HepG2 (cell line): ENCODE data around the gene FBXO39. TPM values are rescaled to one million over a fixed set of nuclear protein-coding genes. Genes with fewer than 3 reads are reported as not detected.

Source experiments
- ATAC-seq: fragments of 200-7000 bp; cut with Tn5 transposase; 3 replicates; pipeline ENCODE4 v1.9.1; 2020; ENCODE audit warnings: mild to moderate bottlenecking, moderate library complexity
- BruUV-seq: library from RNA; stranded (reverse); fragments of 400-500 nt; replicated peaks from 2 replicates; lab custom pipeline; 2021; lab: Mats Ljungman, UMichigan
- CTCF ChIA-PET: fragments of 300-600 bp; formaldehyde crosslinking; extraction: SDS; loops from one replicate; lab custom pipeline; 2021; ENCODE audit warnings: low total read pairs, inconsistent platforms, low intra/inter-chr PET ratio; lab: Yijun Ruan, JAX
- POLR2A ChIA-PET: fragments of 350-600 bp; sonication (Branson Sonifier 250); formaldehyde crosslinking; loops from one replicate; lab custom pipeline; 2020; ENCODE audit warnings: antibody characterized with exemption, inconsistent platforms; lab: Yijun Ruan, JAX
- DNase-seq: peaks from one replicate; pipeline ENCODE4 v3.0.0-alpha.2; 2015; ENCODE audit warnings: low spot score
- FAIRE-seq: peaks from 3 replicates; lab custom pipeline; 2011; peaks lifted over from hg19 to GRCh38; lab: Jason Lieb, UNC
- H2AFZ ChIP-seq: one replicate; pipeline ENCODE4 v1.6.1; 2011; ENCODE audit warnings: low read length, inconsistent platforms
- H3K27ac ChIP-seq: fragments of 300-600 bp; 3 replicates; pipeline ENCODE4 v1.8.0; 2011; ENCODE audit warnings: mixed run types, mild to moderate bottlenecking, mixed read lengths, low read length, inconsistent platforms; ENCODE audit not compliant: insufficient read depth; ENCODE audit errors: extremely low read length
- H3K27me3 ChIP-seq, 2 experiments: fragments of 200-600 bp in 1 of 2; 2 replicates in 1 of 2; 3 replicates in 1 of 2; pipeline versions ENCODE4 v1.6.0 to v1.8.0; 2011; ENCODE audit warnings: low read length in 2 of 2, mild to moderate bottlenecking in 2 of 2, moderate library complexity in 2 of 2, inconsistent platforms in 1 of 2; ENCODE audit not compliant: insufficient read depth in 2 of 2, control insufficient read depth in 1 of 2
- H3K36me3 ChIP-seq, 2 experiments: fragments of 200-600 bp in 1 of 2; replicated peaks in 1 of 2; 2 replicates in 1 of 2; 3 replicates in 1 of 2; pipeline versions ENCODE4 v1.5.1 to v1.8.0; 2011; ENCODE audit warnings: low read length in 2 of 2, inconsistent platforms in 1 of 2; ENCODE audit not compliant: insufficient read depth in 2 of 2, control insufficient read depth in 1 of 2
- H3K4me1 ChIP-seq: 2 replicates; pipeline ENCODE4 v1.5.1; 2012; ENCODE audit warnings: low read length, inconsistent platforms; ENCODE audit not compliant: insufficient read depth
- H3K4me2 ChIP-seq: 2 replicates; pipeline ENCODE4 v1.6.0; 2011; ENCODE audit warnings: low read depth, low read length, inconsistent platforms
- H3K4me3 ChIP-seq, 3 experiments: fragments of 200-600 bp in 1 of 3; sonication (generic), shearing (Covaris generic) in 1 of 3; replicated peaks in 1 of 3; 2 replicates each; pipeline ENCODE4 v1.5.1; 2011 to 2016; ENCODE audit warnings: low read length in 3 of 3, inconsistent platforms in 2 of 3, low read depth in 2 of 3, mild to moderate bottlenecking in 2 of 3, control low read depth in 1 of 3, mixed read lengths in 1 of 3; ENCODE audit not compliant: insufficient read depth in 1 of 3
- H3K79me2 ChIP-seq: one replicate; pipeline ENCODE4 v1.6.1; 2011; ENCODE audit warnings: low read length, inconsistent platforms; ENCODE audit not compliant: insufficient read depth
- H3K9ac ChIP-seq: 2 replicates; pipeline ENCODE4 v1.6.0; 2011; ENCODE audit warnings: mild to moderate bottlenecking, low read depth, low read length, inconsistent platforms; ENCODE audit not compliant: insufficient read depth
- H3K9me3 ChIP-seq: 2 replicates; pipeline ENCODE4 v1.5.1; 2012; ENCODE audit warnings: mild to moderate bottlenecking, low read length
- H4K20me1 ChIP-seq: 2 replicates; pipeline ENCODE4 v1.6.0; 2011; ENCODE audit warnings: inconsistent platforms, mild to moderate bottlenecking, low read length, moderate library complexity; ENCODE audit not compliant: insufficient read depth
- BORCS8-MEF2B ChIP-seq: sonication (generic); formaldehyde crosslinking; IDR thresholded peaks from 2 replicates; pipeline ENCODE4 v1.8.0; 2022; ENCODE audit warnings: mild to moderate bottlenecking, missing genetic modification reagents
- FOXA1 ChIP-seq, 2 experiments: fragments of 450-650 bp in 1 of 2; sonication (generic) in 1 of 2; formaldehyde crosslinking in 1 of 2; IDR thresholded peaks; 2 replicates each; pipeline versions ENCODE4 v1.4.0 to v1.6.1; 2016 to 2020; ENCODE audit warnings: missing genetic modification reagents in 1 of 2
- IRF2 ChIP-seq: IDR thresholded peaks from 2 replicates; pipeline ENCODE4 v1.6.1; 2018; ENCODE audit warnings: missing genetic modification reagents, missing compliant biosample characterization
- KLF6 ChIP-seq: IDR thresholded peaks from 2 replicates; pipeline ENCODE4 v1.8.0; 2016; ENCODE audit warnings: missing biosample characterization, missing genetic modification reagents
- MXD4 ChIP-seq: IDR thresholded peaks from 2 replicates; pipeline ENCODE4 v1.6.1; 2016; ENCODE audit warnings: mild to moderate bottlenecking, missing biosample characterization, missing genetic modification reagents
- NR2F6 ChIP-seq, 2 experiments: IDR thresholded peaks; 2 replicates each; pipeline ENCODE4 v1.6.1; 2016; ENCODE audit warnings: antibody characterized with exemption in 1 of 2, mild to moderate bottlenecking in 1 of 2
- PBX2 ChIP-seq: IDR thresholded peaks from 2 replicates; pipeline ENCODE4 v1.6.1; 2016; ENCODE audit warnings: control low read depth
- PHB2 ChIP-seq: fragments of 450-650 bp; IDR thresholded peaks from 2 replicates; pipeline ENCODE4 v1.6.1; 2018; ENCODE audit not compliant: partially characterized antibody
- TAF15 ChIP-seq: fragments of 200-400 bp; formaldehyde crosslinking; IDR thresholded peaks from one replicate; pipeline ENCODE4 v1.6.1; 2018; ENCODE audit warnings: mild to moderate bottlenecking, low read depth, low read length; ENCODE audit not compliant: poor library complexity, severe bottlenecking
- ZBTB3 ChIP-seq: sonication (generic); formaldehyde crosslinking; IDR thresholded peaks from 2 replicates; pipeline ENCODE4 v1.4.0; 2020; ENCODE audit warnings: low read depth, mild to moderate bottlenecking, moderate library complexity, missing genetic modification reagents, borderline replicate concordance
- ZNF143 ChIP-seq: sonication (generic); formaldehyde crosslinking; IDR thresholded peaks from 2 replicates; pipeline ENCODE4 v1.4.0; 2020; ENCODE audit warnings: missing genetic modification reagents
- ZNF468 ChIP-seq: sonication (generic); formaldehyde crosslinking; IDR thresholded peaks from 2 replicates; pipeline ENCODE4 v1.8.0; 2022; ENCODE audit warnings: mild to moderate bottlenecking, moderate library complexity, missing genetic modification reagents
- ZNF589 ChIP-seq: sonication (generic); formaldehyde crosslinking; conservative IDR thresholded peaks from 2 replicates; pipeline ENCODE4 v1.8.0; 2022; ENCODE audit warnings: mild to moderate bottlenecking, moderate library complexity, missing genetic modification reagents
- ZNF639 ChIP-seq: conservative IDR thresholded peaks from 2 replicates; pipeline ENCODE4 v1.6.1; 2018; ENCODE audit warnings: missing genetic modification reagents
- ZNF839 ChIP-seq: sonication (generic); formaldehyde crosslinking; IDR thresholded peaks from 2 replicates; pipeline ENCODE4 v1.4.0; 2020; ENCODE audit warnings: missing genetic modification reagents, mild to moderate bottlenecking, borderline replicate concordance
- ZNF841 ChIP-seq: sonication (generic); formaldehyde crosslinking; IDR thresholded peaks from 2 replicates; pipeline ENCODE4 v1.8.1; 2023; ENCODE audit warnings: missing genetic modification reagents, borderline replicate concordance
- ZSCAN20 ChIP-seq: sonication (generic); formaldehyde crosslinking; IDR thresholded peaks from 2 replicates; pipeline ENCODE4 v1.4.0; 2020; ENCODE audit warnings: missing genetic modification reagents, mild to moderate bottlenecking, borderline replicate concordance
- WGBS: methylation state at CpG from one replicate; pipeline ENCODE4 v1.1.6; 2017; ENCODE audit warnings: low lambda C conversion rate; 5-methylcytosine and 5-hydroxymethylcytosine counted together
- in situ Hi-C: cut with HindIII; loops from 2 replicates; pipeline ENCODE4 v1.10.0; 2017; ENCODE audit warnings: low pct_unique_long_range_greater_than_20kb; ENCODE audit not compliant: extremely low pct_ligation_motif_present
- intact Hi-C: fragments of 100-400 bp; cut with micrococcal nuclease; formaldehyde crosslinking; loops from one replicate; pipeline ENCODE4 v1.10.0; 2022; ENCODE audit not compliant: unreplicated experiment
- polyA plus RNA-seq, 8 experiments: library from polyadenylated mRNA; depleted of rRNA in 3 of 8; stranded (reverse) in 7 of 8; unstranded in 1 of 8; fragments of >200 nt; fragmentation: Illumina TruSeq in 4 of 8; extraction: Trizol in 4 of 8; gene quantifications; 2 replicates each; pipeline versions ENCODE4 v1.2.1 to v1.2.3, GENCODE V29; 2011 to 2016; ENCODE audit warnings: low read depth in 4 of 8, missing spikeins in 1 of 8, mixed read lengths in 1 of 8; ENCODE audit not compliant: insufficient read depth in 1 of 8
- total RNA-seq, 5 experiments: library from RNA; depleted of rRNA; stranded (reverse); fragments of >200 nt; fragmentation: Illumina TruSeq; extraction: Trizol; gene quantifications; 2 replicates each; pipeline ENCODE4 v1.2.3, GENCODE V29; 2016; ENCODE audit warnings: low read depth in 1 of 5

Gene FBXO39
- total and polyA plus RNA-seq, 2 of the 13 experiments (the other 11 are each of a cell fraction or from before 2014, with no cell fraction given) = 0.09 TPM; not detected in 1

GRCh38 chr17:6823011-6823442, 47.0 kb downstream of the FBXO39 start (continued):
- TF ChIP-seq NR2F6 (IDR thresholded peaks at IDR 0.05) (0 out of 2 replicates have a peak, but pooled peaks have one; percentile 28), NR2F6 (CRISPR knock-in tag; IDR thresholded peaks at IDR 0.05) (no peak), ZNF839 (CRISPR knock-in tag) (no peak)

DNA sequence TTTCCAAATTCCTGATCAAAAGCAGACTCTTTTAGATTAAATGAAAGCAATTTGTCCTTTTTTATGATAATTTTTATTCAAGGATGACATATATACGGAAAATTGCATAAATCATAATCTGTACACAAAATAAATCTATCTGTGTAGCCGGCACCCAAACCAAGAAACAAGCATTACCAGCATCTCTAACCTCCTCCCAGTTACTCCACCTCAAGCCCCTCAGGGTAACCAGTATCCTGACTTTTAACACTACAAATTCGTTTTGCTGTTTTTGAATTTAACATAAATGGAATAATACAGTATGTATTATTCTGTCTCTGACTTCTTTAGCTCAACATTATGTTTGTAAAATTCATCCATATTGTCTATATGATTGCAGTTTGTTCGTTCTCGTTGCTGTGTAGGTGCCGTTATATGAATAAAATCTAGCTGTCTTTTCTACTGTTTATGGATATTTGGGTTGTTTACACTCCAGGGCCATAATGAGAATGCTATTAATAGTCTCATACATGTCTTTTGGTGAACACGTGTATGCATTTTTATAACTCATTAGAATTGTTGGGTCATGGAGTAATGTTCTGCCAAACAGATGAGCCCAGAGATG, 54.5 kb downstream of the FBXO39 start:
- DNase-seq (no peak), FAIRE-seq (no peak), ATAC-seq (no peak)
- intact Hi-C loops = no loop called here
- ChIA-PET POLR2A (no interaction called here), CTCF (no interaction called here)
- 26% methylated on average over 7 of the region's 7 CpGs for WGBS
- in situ Hi-C loops = loop anchor here (10.0 kb wide), 1 partner anchor 166 kb away; no protein-coding TSS in a partner anchor
- H3K9ac ChIP-seq = no peak overlapping the region
- H3K4me2 ChIP-seq = no peak overlapping the region
- H2AFZ ChIP-seq = no peak overlapping the region
- H3K27ac ChIP-seq = no peak overlapping the region
- no peaks in the 10 kb centered on the region for H3K9me3 ChIP-seq
- peaks cover 1 to 11% of the 10 kb centered on the region in 2 experiments; a peak in 2 of 5 replicates for H3K27me3 ChIP-seq
- H3K4me1 ChIP-seq = peaks cover 13% of the 10 kb centered on the region
- H3K36me3 ChIP-seq = no peaks in the 10 kb centered on the region
- no peaks in the 10 kb centered on the region for H3K79me2 ChIP-seq
- no peak overlapping the region for H3K4me3 ChIP-seq
- BruUV-seq = no TSS peak
- no peaks in the 10 kb centered on the region for H4K20me1 ChIP-seq
- TF ChIP-seq ZBTB3 (CRISPR knock-in tag) (no peak), PBX2 (CRISPR knock-in tag) (no peak), ZNF841 (no peak), TAF15 (no peak), MXD4 (CRISPR knock-in tag) (no peak), ZNF589 (CRISPR knock-in tag) (no peak), BORCS8-MEF2B (CRISPR knock-in tag) (no peak), IRF2 (CRISPR knock-in tag) (no peak), FOXA1 (IDR thresholded peaks at IDR 0.05) (no peak), FOXA1 (CRISPR knock-in tag; IDR thresholded peaks at IDR 0.05) (no peak), ZSCAN20 (CRISPR knock-in tag) (no peak), PHB2 (no peak), KLF6 (no peak), ZNF468 (CRISPR knock-in tag) (no peak), ZNF143 (CRISPR knock-in tag) (no peak), ZNF639 (CRISPR knock-in tag) (no peak)
